ENCODE measurements around the gene KCNC1. TPM values are rescaled to one million over a fixed set of nuclear protein-coding genes. Genes with fewer than 3 reads are reported as not detected.

KCNC1 gene
- total RNA-seq, 1 donor from 2014 or later: not detected

GRCh38 chr11:17692931-17693330 lies 41.6 kb upstream of the KCNC1 start:
- no peak for TF ChIP-seq CTCF (IDR thresholded peaks at IDR 0.05; ENCODE audit: insufficient read depth, low read length, poor library complexity, severe bottlenecking)
- peaks cover 41% of the 10 kb centered on the region for H3K27me3 ChIP-seq (ENCODE audit: control insufficient read depth, insufficient read depth, low read length)
- no peaks in the 10 kb centered on the region for H3K36me3 ChIP-seq (ENCODE audit: control insufficient read depth, insufficient read depth, low read length)
- DNase-seq (ENCODE audit: low read depth): no peak
- H3K4me3 ChIP-seq (ENCODE audit: low read depth, low read length): no peak overlapping the region

DNA sequence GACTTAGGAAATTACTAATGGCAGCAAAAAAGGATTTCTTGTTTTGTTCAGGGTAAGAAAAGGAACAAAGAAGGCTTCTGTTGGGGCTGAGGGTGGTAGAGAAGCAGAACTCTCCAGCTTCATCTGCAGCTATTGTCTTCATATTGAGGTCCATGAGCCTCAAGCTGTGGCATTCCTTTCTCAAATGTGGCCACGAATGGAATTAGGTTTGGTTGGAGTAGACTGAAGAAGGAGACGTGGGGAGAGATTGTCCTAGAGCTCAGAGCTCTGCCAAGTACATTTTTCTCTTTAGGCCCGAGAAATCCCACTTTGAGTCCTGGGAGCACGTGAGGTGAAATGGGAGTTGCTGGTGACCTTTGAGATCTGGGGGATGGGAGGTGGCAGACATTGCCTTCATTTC lies 41.0 kb upstream of the KCNC1 start:
- Histone ChIP-seq H3K36me3 (ENCODE audit: control insufficient read depth, insufficient read depth, low read length) (no peaks in the 10 kb centered on the region), H3K27me3 (ENCODE audit: control insufficient read depth, insufficient read depth, low read length) (peaks cover 41% of the 10 kb centered on the region), H3K4me3 (ENCODE audit: low read depth, low read length) (no peak overlapping the region)
- TF ChIP-seq CTCF (IDR thresholded peaks at IDR 0.05; ENCODE audit: insufficient read depth, low read length, poor library complexity, severe bottlenecking): no peak
- no peak for DNase-seq (ENCODE audit: low read depth)

- DNase-seq (ENCODE audit: low read depth): no peak
- no peak for TF ChIP-seq CTCF (IDR thresholded peaks at IDR 0.05; ENCODE audit: insufficient read depth, low read length, poor library complexity, severe bottlenecking)
- no peak overlapping the region for H3K4me3 ChIP-seq (ENCODE audit: low read depth, low read length)
- no peaks in the 10 kb centered on the region for H3K36me3 ChIP-seq (ENCODE audit: control insufficient read depth, insufficient read depth, low read length)
- peaks cover 41% of the 10 kb centered on the region for H3K27me3 ChIP-seq (ENCODE audit: control insufficient read depth, insufficient read depth, low read length)
Observed at GRCh38 chr11:17694494-17695110, 40.0 kb upstream of the KCNC1 start.

DNA sequence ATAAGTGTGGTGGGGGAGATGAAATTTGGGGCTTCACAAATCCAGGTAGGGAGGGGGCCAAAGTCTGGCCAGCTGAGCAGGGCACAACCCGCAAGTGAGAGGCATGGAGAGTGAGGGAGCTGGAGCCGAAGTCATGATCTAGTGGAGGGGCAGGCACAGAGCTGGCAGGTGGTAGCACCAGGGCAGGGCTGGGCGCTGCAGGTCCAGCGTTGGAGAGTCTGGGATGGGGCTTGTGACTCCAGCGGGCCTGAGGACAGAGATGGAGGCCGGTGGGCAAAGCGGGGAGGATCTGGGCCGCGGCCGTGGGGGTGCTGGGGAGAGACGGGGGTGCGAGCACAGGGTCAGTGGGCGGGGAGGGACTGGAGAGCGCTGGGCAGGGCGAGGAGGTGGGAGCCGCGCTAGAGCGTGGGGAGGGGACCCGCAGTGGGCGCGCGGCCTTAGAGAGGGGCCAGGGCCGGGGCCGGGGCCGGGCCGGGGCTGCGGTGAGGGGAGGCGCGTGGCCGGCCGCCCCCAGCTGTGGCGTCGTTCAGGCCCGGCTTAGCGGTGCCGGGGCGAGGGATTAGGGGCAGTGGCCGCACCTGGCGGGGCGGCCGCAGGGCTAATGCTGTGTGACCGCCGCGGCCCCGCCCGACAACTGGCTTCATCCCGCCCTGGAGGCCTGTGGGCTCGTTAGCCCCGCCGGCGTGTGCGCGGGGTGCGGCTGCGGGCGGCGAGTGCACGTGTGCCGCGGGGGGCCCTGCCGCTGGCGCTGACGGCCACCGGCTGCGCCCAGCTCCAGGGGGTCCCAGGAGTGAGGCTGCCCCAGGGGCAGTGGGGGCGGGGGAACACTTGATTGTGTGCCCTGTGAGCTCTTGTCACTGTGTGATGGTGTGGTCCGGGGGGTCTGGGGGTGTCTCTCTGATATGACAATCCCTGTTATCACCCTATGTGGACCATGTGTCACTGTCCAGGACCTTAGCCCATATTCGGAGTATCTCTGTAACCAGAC lies 38.8 kb upstream of the KCNC1 start:
- DNase-seq (ENCODE audit: low read depth): no peak
- Histone ChIP-seq H3K36me3 (ENCODE audit: control insufficient read depth, insufficient read depth, low read length) (no peaks in the 10 kb centered on the region), H3K4me3 (ENCODE audit: low read depth, low read length) (no peak overlapping the region), H3K27me3 (ENCODE audit: control insufficient read depth, insufficient read depth, low read length) (peaks cover 41% of the 10 kb centered on the region)
- no peak for TF ChIP-seq CTCF (IDR thresholded peaks at IDR 0.05; ENCODE audit: insufficient read depth, low read length, poor library complexity, severe bottlenecking)

DNA sequence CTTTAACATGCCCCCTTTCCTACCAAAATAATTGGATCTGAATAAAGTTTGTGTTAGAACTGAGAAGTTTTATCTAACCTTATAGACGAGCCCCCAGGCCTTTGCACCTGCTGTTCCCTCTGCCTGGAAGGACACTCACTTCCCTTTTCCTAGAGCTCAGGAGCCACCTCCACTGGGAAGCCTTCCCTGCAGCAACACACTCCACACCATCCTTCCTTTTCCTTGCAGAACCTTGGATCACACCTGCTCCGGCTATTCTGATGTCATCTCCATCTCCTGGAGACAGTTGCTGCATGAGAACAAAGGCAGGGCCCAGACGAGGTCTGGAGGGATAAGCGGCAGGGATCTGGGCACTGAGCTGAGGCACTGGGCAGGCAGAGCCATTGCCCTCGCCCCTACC lies 37.8 kb upstream of the KCNC1 start:
- no peak for DNase-seq (ENCODE audit: low read depth)
- H3K27me3 ChIP-seq (ENCODE audit: control insufficient read depth, insufficient read depth, low read length): peaks cover 41% of the 10 kb centered on the region
- no peaks in the 10 kb centered on the region for H3K36me3 ChIP-seq (ENCODE audit: control insufficient read depth, insufficient read depth, low read length)
- no peak overlapping the region for H3K4me3 ChIP-seq (ENCODE audit: low read depth, low read length)
- TF ChIP-seq CTCF (IDR thresholded peaks at IDR 0.05; ENCODE audit: insufficient read depth, low read length, poor library complexity, severe bottlenecking): no peak

Data from kidney epithelial cell (primary cell).